ENCODE results near the gene GPR78. TPM values are rescaled to one million over a fixed set of nuclear protein-coding genes. Genes with fewer than 3 reads are reported as not detected.

The GPR78 gene
- not detected in 2 replicates for total RNA-seq

GRCh38 chr4:8580321-8581093 lies at the start of gene GPR78:
TSS of gene GPR78 (plus strand) at chr4:8580392. CDS start at chr4:8580983, 591 bp downstream.

GRCh38 chr4:8592366-8593263 lies 12.4 kb downstream of the GPR78 start, which contains the start of gene CPZ:
TSS of gene CPZ (plus strand) at chr4:8592765. CDS start at chr4:8592834, 69 bp downstream.

Other genes with a start within 250 kb of the GPR78 start
- 39.8 and 54.5 TPM in 2 replicates for gene ACOX3, start 139.7 kb upstream of the GPR78 start, total RNA-seq
- gene TRMT44, start 139.6 kb upstream of the GPR78 start, total RNA-seq = 18.0 and 28.3 TPM in 2 replicates
- gene CPZ, start 12.4 kb downstream of the GPR78 start, total RNA-seq = 0.10 TPM in 1 of 2 replicates, not detected in the other